Tibial nerve (tissue), 4 donors: Measurements from ENCODE around the gene CCDC92.

Experiments
- EP300 ChIP-seq, 2 donors: sonication (generic); formaldehyde crosslinking; IDR thresholded peaks; one replicate each; pipeline ENCODE4 v1.6.1; 2017; ENCODE audit warnings: antibody characterized with exemption in 2 of 2, mild to moderate bottlenecking in 1 of 2
- POLR2A ChIP-seq, 2 donors: fragments of 450-650 bp; IDR thresholded peaks; one replicate each; pipeline ENCODE4 v1.6.1; 2017; ENCODE audit warnings: antibody characterized with exemption in 2 of 2, mild to moderate bottlenecking in 2 of 2, moderate library complexity in 2 of 2
- TF ChIP-seq, protein P1 (sequence below), 5 experiments: fragments of 200-600 bp in 3 of 5; fragments of 450-650 bp in 2 of 5; sonication (generic) in 3 of 5; IDR thresholded peaks; one replicate each; pipeline ENCODE4 v1.5.1; 2016 to 2019; ENCODE audit warnings: antibody characterized with exemption in 5 of 5, mild to moderate bottlenecking in 3 of 5, moderate library complexity in 2 of 5

DNA sequence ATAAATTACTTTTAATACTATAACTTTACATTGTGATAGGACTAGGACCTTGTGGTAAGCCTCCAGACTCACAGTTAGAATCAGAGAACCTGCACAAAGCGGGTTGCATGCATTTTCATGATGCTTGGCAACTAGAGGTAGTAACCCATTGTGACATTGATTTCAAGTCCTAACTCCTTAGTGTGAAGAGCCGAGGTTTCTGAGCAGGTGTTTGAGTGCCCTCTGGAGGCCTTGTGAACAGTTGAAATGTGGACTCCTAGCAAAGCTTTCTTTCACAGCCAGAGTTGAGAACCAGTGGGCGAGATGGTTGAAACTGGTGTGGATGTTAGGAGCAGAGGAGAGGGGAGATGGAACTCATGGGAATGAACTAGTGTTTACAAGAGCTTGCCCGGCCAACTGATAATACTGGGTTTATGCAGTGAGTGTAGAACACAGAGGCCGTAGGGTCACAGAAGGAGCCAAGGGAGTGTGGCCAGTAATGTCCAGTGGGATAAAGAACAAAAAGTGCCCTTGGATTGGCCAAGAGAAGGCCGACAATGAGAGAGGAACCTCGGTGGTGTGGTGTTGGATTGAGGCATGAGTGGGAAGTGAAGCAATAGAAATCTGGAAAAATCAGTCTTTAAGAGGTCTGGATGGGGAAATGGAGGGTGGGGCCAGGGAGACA lies 11.3 kb upstream of the CCDC92 start:
- TF ChIP-seq, protein P1, sequence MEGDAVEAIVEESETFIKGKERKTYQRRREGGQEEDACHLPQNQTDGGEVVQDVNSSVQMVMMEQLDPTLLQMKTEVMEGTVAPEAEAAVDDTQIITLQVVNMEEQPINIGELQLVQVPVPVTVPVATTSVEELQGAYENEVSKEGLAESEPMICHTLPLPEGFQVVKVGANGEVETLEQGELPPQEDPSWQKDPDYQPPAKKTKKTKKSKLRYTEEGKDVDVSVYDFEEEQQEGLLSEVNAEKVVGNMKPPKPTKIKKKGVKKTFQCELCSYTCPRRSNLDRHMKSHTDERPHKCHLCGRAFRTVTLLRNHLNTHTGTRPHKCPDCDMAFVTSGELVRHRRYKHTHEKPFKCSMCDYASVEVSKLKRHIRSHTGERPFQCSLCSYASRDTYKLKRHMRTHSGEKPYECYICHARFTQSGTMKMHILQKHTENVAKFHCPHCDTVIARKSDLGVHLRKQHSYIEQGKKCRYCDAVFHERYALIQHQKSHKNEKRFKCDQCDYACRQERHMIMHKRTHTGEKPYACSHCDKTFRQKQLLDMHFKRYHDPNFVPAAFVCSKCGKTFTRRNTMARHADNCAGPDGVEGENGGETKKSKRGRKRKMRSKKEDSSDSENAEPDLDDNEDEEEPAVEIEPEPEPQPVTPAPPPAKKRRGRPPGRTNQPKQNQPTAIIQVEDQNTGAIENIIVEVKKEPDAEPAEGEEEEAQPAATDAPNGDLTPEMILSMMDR (IDR thresholded peaks at IDR 0.05), result peak; percentile 45 to 68 (median 54)
- TF ChIP-seq POLR2A (IDR thresholded peaks at IDR 0.05) (no peak), EP300 (IDR thresholded peaks at IDR 0.05) (peak in 1 of 2 donors; percentile 36)
